SK-N-MC (cell line): Measurements from ENCODE around the gene SBF2.

Experiments
- EZH2 ChIP-seq: fragments of 200-600 bp; sonication (generic); IDR thresholded peaks from one replicate; pipeline ENCODE4 v1.6.1; 2017; ENCODE audit warnings: antibody characterized with exemption
- FOXP2 ChIP-seq: optimal IDR thresholded peaks from 2 replicates; pipeline ENCODE3; 2011; ENCODE audit warnings: mild to moderate bottlenecking, moderate library complexity; ENCODE audit not compliant: insufficient read depth; ENCODE audit errors: extremely low read length, control extremely low read depth
- POLR2AphosphoS5 ChIP-seq: IDR thresholded peaks from 2 replicates; pipeline ENCODE4 v1.6.1; 2012; ENCODE audit warnings: mild to moderate bottlenecking, low read depth, low read length, borderline replicate concordance

- no peak for TF ChIP-seq FOXP2
- no peak for TF ChIP-seq POLR2AphosphoS5
- TF ChIP-seq EZH2, result no peak
Measured at GRCh38 chr11:9825315-9825714, 468.7 kb downstream of the SBF2 start.
